Measurements from ENCODE around the gene KCNAB2.

The KCNAB2 gene

DNA sequence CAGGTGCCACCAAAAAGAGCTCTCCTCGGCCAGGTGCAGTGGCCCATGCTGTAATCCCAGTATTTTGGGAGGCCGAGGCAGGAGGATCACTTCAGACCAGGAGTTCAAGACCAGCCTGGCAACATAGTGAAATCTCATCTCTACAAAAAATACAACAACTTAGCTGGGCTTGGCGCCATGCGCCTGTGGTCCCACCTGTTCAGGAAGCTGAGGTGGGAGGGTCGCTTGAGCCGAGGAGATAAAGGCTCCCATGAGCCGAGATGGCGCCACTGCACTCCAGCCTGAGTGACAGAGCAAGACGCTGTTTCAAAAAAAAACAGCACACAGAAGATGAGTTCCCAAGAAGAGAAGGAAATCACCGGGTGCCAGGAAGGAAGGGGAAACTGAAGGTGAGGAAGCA lies 67.4 kb downstream of the KCNAB2 start:
- DNase-seq: no peak

DNA sequence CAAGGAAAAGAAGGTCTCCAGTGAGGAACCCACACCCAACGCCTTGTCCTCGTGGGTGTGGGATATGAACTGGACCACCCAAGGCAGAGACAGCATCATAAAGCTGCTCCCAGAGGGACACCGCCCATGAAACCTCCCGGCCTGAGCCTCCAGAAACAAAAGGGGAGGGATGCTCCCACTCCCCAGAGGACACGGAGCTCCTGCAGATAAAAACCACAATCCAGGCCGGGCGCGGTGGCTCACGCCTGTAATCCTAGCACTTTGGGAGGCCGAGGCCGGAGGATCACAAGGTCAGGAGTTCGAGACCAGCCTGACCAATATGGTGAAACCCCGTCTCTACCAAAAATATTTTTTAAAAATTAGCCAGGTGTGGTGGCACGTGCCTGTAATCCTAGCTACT lies 68.1 kb downstream of the KCNAB2 start:
- DNase-seq: no peak

DNA sequence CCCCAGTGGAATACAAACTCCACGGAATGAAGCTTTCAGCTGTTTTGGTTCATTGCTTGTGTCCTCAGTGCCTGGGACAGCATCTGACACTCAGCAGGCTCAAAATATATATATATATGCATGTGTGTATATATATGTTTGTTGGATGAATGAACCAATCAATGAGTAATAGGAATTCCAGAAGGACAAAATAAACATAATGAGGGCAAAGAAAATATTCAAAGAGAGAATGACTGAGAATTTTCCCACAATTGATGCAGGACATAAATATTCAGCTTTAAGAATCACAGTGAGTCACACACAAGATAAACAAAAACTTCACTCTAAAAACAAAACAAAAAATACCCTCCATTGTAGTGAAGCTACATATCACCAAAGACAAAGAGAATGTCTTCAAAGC lies 70.4 kb downstream of the KCNAB2 start:
- peak; percentile 21 for DNase-seq

DNA sequence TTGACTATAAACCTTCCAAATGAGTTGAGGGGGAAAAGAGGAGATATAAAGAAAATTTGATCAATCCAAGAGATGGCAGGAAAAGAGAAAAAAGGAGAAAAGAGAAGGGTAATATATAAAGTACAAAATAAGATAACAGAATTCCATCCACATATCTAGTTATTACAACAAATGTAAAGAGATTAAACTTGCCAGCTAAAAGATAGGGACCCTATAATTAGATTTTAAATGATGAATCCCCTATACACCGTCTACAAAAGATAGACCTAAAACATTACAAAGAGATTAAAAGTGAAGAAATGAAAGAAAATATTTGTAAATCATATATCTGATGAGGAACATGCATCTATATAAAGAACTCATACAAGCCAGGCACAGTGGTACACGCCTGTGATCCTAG lies 71.4 kb downstream of the KCNAB2 start:
- DNase-seq: no peak

DNA sequence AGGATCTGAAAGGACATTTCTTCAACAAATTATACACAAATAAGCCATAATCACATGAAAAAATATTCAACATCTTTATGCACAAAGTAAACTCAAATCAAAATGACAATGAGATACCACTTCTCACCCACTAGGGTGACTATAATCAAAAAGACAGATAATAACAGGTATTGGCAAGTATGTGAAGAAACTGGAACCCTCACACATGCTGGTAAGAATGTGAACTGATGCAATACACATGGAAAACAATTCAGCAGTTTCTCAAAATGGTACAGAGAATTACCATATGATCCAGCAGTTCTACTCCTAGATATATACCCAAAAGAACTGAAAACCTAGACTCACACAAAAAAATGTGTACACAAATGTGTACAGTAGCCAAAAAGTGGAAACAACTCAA lies 71.9 kb downstream of the KCNAB2 start:
- DNase-seq: no peak

DNA sequence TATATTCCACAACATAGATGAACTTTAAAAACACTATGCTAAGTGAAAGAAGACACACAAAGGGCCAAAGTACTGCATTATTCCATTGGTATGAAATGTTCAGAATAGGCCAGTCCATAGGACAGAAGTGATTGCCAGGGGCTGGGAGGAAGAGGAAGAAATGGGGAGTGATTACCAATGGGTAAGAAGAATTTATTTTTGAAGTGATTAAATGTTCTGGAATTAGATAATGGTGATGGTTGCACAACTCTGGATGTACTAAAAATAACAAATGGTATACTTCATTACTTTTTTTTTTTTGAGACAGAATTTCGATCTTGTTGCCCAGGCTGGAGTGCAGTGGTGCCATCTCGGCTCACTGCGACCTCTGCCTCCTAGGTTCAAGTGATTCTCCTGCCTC lies 72.7 kb downstream of the KCNAB2 start:
- DNase-seq: no peak

DNA sequence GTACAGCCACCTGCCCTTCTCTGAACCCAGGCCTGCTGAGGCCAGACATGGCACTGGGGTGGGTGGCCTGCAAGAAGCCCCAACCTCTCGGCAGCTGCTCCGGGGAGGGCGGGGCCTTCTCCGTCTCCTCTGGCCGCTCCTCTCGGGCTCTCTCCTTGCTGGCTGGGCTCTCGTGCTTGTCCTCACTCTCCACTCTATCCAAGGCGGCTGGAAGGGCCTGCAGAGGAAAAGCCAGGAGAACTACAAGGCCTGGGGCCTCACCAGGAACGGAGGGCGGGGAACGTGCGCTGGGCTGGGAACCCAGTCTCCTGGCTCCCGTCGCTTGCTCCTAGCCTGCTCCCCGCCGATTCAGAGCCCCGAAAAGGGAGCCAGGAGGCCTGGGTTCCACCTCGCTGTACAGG lies 75.3 kb downstream of the KCNAB2 start:
- no peak for DNase-seq

DNA sequence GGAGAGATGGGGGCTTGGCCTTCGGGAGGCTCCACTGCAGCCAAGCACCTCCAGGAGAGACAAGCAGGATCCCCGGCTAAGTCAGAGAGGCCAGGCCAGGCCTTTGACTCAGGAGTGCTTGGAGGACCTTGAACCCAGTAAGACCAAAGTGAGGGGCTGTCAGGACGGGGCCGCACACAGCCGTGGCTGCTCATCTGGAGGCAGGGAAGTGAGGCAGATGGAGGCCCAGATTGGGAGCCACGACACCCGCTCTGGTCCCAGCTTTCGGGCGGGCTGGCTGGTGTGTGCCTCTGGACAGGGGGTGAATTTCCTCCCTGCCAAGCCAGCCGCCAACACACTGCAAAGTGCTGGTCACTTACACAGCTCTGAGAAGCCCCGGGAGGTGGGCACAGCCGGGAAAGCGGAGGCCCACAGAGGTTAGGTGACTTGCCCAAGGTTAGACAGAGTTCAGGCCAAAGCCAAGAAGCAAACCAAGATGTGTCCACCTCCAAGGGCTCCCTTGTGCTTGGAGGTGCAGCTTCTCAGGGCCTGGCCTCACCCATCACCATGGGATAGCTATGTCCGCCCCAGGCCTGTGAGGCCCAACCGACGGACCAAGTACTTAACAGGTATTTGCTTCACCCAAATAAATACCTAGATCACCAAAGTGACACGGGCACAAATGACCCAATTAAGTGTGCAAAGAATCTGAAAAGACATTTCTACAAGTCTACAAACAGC lies 76.1 kb downstream of the KCNAB2 start:
- no peak for DNase-seq

DNA sequence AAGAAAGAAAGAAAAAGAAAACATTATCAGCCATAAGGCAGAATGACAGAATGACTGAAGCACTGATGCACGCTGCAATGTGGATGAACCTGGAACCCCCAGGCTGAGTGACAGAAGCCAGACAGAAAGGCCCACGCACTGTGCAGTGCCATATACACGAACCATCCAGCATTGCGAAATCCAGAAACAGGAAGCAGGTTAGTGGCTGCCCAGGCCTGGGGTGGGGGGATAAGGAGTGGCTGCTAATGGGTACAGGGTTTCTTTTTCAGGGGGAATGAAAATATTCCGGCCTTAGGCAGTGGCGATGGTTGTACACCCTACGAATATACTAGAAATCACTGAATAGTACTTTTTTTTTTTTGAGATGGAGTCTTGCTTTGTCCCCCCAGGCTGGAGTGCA lies 77.4 kb downstream of the KCNAB2 start:
- no peak for DNase-seq

DNA sequence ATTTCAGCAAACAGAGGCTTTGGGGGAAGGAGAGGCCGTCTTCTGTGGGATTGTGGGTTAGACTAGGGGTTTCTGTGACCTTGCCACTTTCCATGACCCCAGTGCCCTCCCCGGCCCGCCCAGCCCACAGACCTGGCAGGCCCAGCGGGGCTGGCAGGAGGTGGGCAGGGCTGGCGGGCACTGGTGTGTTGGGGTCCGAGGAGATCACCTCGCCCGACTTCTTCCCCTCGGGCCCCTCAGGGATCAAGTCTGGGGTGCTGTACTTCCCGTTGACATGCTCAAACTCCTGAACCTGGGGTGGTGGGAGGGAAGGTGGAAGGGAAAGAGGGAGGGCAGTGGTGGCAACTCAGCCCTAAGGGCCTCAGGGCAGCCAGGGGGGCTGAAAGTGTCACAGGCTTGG lies 78.1 kb downstream of the KCNAB2 start:
- DNase-seq: no peak

DNA sequence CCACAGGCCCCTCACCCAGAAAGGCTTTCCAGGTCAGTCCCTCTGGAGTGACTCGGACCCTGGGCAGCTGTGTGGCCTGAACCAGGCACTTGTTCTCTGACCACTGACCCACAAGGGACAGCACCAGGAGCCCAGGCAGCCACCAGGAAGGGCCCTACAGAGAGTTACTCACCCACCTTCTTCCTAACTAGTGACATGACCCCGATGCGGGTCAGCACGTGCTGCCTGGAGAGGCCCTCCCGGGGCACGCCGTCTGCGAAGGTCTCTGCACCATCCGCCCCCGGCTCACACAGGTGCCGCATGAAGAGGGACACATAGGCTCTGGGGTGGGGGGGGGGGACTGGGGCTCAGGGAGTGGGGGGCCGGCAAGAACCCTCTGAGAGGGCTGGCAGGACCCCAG lies 78.7 kb downstream of the KCNAB2 start:
- no peak for DNase-seq

DNA sequence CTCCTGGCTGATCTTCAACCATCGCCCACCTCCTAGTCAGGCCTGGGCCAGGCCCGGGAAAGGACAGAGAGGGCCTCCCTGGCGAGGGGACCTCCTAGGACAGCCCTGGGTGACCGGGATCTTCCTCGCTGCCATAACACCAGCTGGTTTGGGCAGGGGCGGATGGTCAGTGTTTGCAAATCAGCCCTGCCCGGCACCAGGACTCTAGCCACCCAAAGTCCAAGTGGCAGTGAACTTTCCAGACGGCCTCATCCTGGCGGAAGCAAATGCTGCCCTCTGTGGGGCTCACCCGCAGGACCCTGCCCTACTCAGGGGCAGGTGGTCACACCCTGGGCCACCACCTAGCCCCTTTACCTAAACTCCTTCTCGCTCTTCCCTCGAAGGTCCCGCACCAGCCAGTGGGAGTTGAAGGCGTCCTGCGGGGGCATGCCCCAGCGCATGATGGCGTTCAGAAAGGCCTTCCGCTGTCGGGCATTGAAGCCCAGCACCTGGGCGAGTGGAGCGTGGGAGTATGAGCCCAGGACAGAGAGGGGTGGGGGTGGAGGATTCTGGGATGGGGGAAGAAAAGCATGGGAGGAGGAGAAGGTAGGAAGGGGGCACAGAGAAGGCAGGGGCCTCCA lies 79.2 kb downstream of the KCNAB2 start:
- no peak for DNase-seq

DNA sequence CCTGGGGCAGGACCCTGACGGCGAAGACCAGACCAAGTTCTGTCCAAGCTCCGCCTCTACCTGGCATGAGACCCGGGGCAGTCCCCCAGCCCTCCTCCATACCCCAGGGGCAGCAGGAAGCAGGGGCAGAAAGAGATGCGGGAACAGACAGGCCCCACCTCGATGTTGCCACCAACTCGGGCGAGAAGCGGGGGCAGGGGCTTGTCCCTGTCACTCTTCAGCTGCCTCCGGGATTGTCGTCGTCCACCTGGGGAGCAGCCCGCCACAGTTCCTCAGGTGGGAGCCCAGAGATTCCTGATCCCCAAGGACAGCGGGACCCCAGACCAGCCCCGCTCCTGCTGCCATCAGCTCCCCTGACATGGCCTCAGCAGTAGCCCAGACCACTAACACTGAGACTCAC lies 79.7 kb downstream of the KCNAB2 start:
- DNase-seq: no peak

DNA sequence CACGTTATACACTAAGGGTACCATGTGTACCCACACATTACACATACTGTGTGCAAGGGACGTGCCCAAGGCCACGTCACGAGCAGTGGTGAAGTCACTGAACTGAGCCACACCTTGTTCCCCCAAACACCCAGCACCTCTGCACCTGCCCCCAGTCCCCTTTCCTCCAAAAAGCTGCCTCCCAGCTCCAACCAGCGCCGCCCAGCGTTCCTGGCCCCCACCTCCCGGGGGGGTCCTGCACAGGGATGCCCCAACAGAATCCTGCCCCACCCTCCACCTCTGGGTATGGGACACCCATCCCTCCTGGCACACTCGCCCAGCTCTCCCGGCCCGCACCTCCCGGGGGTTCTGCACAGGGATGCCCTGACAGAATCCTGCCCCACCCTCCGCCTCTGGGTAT lies 80.3 kb downstream of the KCNAB2 start:
- no peak for DNase-seq

DNA sequence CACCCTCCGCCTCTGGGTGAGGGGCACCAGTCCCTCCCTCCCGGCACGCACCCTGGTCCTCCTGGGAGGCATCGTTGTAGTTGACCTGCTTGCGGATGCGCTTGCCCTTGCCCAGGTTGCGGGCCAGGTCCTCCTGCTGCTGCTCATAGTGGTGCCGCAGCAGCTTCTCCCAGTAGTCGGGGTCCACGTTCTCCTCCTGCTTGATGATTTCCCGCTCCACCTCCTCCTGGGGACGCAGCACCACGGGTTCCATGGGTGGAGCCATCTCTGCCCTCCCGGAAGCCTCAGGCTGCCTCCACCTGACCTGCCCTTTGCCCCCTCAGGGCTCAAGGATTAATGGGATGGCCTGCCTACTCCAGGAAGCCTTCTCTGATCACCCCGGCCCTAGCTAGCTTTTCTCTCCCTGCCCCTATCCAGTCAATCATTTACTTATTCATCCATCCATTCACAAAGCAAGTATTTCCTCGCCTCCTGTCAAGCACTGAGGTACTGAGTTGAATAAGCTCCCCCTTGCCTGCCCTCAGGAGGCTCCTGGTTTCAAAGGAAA lies 80.9 kb downstream of the KCNAB2 start:
- DNase-seq: peak; percentile 28

DNA sequence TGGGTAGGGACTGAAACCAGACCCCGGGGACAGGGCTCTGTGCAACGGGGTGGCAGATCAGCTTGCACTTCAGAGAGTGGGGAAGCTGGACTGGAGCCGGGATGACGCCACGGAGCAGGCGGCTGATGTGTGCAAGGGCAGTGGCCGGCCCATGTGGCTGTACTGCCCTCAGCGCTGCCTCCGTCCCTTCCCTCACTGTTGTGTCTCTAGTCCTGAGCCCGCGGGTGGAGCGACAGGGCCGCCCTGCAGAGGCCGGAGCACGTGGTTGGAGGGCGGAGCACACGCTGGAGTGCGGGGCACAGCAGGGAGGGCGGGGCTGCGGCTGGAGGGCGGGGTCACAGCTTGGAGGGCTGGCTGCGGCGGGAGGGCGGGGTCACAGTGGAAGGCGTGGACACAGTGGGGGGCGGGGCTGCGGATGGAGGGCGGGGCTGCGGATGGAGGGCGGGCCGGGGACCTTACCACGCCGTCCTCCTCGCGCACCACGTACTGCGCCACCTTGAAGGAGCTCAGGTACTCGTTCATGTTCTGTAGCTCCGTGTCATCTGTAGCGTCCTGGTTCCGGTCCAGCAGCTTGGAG lies 82.0 kb downstream of the KCNAB2 start:
- peak; percentile 97 for DNase-seq

DNA sequence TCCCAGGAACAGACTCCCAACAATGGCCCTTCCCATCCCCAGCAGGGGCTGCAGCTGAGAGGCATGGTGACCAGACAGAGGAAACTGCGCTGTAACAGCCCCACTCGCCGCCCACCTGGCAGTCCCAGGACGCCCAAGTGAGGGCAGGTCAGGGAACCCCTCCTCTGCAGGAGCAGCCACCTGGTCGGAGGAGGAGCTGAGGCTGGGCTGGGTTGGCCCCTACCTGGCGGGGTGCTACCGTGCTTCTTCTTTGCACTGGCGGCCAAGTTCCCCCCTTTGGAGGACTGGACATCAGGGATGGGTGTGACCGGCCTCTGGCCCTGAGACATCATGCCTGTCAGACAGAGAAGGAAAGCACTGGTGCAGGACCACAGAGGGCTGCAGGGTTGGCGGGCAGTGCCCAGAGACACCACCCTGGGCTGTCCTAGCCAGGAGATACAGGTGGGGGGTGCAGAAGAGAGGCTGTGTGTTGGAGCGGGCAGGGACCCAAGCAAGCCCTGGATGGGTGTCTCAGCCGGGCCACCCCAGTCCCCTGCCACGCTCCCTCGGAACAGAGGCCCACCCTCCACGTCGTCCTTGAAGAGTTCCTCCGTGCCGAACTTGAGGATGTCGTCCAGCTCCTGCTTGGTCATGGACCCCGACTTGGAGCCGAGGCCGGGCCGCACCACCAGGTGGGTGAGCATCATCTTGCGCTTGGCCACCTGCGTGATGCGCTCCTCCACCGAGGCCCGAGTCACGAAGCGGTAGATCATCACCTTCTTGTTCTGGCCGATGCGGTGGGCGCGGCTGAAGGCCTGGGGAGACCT lies 82.8 kb downstream of the KCNAB2 start:
- DNase-seq: peak; percentile 50

DNA sequence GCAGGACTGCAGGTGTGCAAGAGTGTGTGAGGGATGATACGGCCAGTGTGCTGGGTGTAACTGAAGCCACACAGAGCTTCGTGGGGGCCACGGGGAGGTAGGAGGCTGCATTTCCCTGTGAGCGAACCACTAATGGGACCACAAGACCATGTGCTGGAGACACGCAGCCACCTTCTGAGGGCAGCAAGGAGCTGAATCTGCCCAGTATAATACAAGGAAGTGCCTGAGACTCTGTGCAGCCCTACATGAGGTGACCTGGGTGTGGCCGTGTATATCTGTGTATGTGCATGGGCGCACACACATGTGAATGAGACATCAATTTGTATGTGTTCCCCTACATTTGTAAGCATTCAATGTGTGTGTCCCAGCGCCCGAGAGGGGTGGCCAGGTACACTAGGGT lies 83.6 kb downstream of the KCNAB2 start:
- DNase-seq: peak; percentile 22

DNA sequence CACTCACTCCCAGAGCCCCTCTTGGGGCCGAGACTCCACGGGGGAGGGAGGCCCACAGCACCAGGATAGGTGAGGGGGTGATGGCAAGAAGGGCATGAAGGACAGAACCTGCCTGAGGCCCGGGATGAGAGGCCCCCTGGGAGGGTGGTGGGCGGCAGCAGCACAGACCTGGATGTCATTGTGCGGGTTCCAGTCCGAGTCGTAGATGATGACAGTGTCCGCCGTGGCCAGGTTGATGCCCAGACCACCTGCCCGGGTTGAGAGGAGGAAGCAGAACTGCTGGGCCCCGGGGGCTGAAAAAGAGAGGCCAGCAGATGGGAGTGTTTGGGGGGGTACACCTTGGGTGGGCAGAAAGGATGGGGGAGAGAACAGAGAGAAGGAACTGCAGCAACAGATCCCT lies 84.3 kb downstream of the KCNAB2 start:
- no peak for DNase-seq

DNA sequence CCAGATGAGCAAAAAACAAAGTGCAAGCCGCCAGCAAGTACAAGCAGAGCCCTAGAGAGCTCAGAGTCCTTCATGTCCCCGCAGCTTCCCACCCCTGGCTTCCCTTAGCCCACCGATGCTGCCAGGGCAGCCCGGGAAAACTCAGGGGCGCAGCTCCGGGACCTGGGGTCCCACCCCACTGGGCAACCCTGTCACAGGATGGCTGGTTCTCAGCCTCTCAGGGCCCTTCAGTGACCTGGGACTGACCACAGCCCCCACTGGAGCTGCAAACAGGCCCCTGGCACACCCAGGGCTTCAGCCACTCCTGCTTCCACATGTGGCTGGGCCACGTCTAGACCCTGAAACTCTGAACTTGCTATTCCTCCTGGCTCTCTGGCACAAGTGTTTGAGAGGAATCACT lies 84.9 kb downstream of the KCNAB2 start:
- no peak for DNase-seq

DNA sequence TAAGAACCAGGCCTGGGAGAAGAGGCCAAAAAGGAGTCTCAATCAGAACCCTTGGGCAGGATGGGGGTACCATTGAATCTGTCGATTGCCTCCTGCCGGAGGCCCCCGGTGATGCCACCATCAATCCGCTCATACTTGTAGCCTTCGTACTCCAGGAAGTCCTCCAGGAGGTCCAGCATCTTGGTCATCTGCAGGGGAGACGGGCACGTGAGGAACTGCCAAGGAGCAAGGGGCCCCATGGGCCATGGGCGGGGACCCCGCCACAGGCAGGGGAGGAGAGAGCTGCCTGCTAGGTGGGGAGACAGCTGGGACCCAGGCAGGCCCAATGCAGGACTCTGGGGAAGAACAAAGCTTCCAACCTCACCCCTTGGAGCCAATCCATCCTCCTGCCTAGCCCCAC lies 85.9 kb downstream of the KCNAB2 start:
- no peak for DNase-seq

DNA sequence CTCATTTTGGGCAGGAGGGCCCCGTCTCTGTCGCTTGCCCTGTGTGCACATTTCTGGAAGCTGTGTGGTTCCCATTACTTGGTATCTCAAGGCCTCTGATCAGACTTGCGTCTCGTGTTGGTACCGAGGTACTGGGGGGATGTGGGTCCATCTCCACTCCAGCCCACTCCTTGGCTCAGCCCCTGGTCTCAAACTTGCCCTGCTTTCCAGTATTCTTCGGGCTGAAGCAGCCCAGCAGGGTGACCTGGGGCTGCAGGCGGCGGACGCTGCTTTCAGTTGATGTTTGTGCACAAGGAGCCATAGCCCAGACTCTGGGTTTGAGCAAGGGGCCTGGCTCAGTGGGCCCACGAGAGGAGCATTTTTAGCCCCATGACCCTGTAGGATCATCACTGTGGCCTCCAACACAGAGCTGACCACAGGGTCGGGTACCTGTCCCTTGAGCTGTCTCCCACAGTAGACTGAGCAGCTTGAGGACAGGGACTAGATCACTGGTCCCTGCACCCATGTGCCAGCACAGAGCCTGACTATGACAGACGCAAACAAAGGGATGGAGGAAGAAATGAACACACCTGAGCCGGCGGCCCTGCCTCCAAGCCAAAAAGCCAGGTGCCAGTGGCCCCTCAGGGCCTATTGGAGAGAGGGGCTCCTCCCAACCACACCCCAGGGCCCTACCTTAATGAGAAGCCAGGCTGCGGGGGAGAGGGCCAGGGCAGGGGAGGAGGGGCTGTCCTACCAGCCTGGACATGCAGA lies 87.6 kb downstream of the KCNAB2 start:
- DNase-seq: no peak

DNA sequence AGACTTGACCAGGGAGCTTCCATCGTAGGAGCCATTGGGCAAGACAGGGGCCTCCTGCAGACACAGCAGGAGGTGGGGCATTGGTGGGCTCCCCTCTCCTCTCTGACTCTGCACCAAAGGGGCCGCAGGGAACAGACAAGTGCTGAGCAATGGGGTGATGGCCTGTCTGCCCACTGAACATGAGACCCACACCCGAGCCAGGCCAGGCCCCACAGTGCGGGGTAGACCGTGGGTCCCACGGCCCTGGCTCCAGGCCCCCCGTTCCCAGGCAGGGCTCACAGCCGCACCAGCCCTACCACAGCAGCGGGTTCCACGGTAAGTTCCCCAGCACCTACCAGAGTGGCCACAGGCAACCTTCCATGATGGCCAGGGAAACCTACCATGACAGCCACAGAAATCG lies 88.5 kb downstream of the KCNAB2 start:
- DNase-seq: no peak
